ENCODE data around the gene TMEM140. TPM values are rescaled to one million over a fixed set of nuclear protein-coding genes. Genes with fewer than 3 reads are reported as not detected.

Gene TMEM140
- total RNA-seq, 1 donor from 2014 or later, result not detected

- no peaks in the 10 kb centered on the region for H3K27me3 Mint-ChIP-seq (ENCODE audit: low read depth)
- H3K4me1 Mint-ChIP-seq (ENCODE audit: low read depth), result no peaks in the 10 kb centered on the region
- no peak for DNase-seq (ENCODE audit: low spot score)
- TF ChIP-seq CTCF (IDR thresholded peaks at IDR 0.05), result no peak
- H3K27ac Mint-ChIP-seq (ENCODE audit: unreplicated experiment), result no peak overlapping the region
- peaks cover 45% of the 10 kb centered on the region for H3K36me3 Mint-ChIP-seq (ENCODE audit: low read depth)
- H3K9me3 Mint-ChIP-seq (ENCODE audit: low read depth), result peaks cover 32% of the 10 kb centered on the region
- no peak overlapping the region for H3K4me3 Mint-ChIP-seq (ENCODE audit: unreplicated experiment)
These were observed 34.2 kb downstream of the TMEM140 start for GRCh38 chr7:135181929-135182678.

GRCh38 chr7:135183478-135183877, 35.6 kb downstream of the TMEM140 start:
- H3K4me3 Mint-ChIP-seq (ENCODE audit: unreplicated experiment), result no peak overlapping the region
- H3K27me3 Mint-ChIP-seq (ENCODE audit: low read depth), result no peaks in the 10 kb centered on the region
- DNase-seq (ENCODE audit: low spot score), result no peak
- no peaks in the 10 kb centered on the region for H3K4me1 Mint-ChIP-seq (ENCODE audit: low read depth)
- H3K27ac Mint-ChIP-seq (ENCODE audit: unreplicated experiment), result no peak overlapping the region
- peaks cover 52% of the 10 kb centered on the region for H3K36me3 Mint-ChIP-seq (ENCODE audit: low read depth)
- H3K9me3 Mint-ChIP-seq (ENCODE audit: low read depth), result peaks cover 32% of the 10 kb centered on the region
- no peak for TF ChIP-seq CTCF (IDR thresholded peaks at IDR 0.05)

GRCh38 chr7:135184254-135184841, 36.5 kb downstream of the TMEM140 start:
- Mint-ChIP-seq H3K4me3 (ENCODE audit: unreplicated experiment) (no peak overlapping the region), H3K4me1 (ENCODE audit: low read depth) (no peaks in the 10 kb centered on the region), H3K9me3 (ENCODE audit: low read depth) (peaks cover 32% of the 10 kb centered on the region), H3K27me3 (ENCODE audit: low read depth) (no peaks in the 10 kb centered on the region), H3K27ac (ENCODE audit: unreplicated experiment) (no peak overlapping the region), H3K36me3 (ENCODE audit: low read depth) (peaks cover 57% of the 10 kb centered on the region)
- no peak for DNase-seq (ENCODE audit: low spot score)
- no peak for TF ChIP-seq CTCF (IDR thresholded peaks at IDR 0.05)

- no peak for DNase-seq (ENCODE audit: low spot score)
- Mint-ChIP-seq H3K27ac (ENCODE audit: unreplicated experiment) (no peak overlapping the region), H3K4me3 (ENCODE audit: unreplicated experiment) (no peak overlapping the region), H3K4me1 (ENCODE audit: low read depth) (no peaks in the 10 kb centered on the region), H3K27me3 (ENCODE audit: low read depth) (no peaks in the 10 kb centered on the region), H3K36me3 (ENCODE audit: low read depth) (peaks cover 59% of the 10 kb centered on the region), H3K9me3 (ENCODE audit: low read depth) (peaks cover 25% of the 10 kb centered on the region)
- no peak for TF ChIP-seq CTCF (IDR thresholded peaks at IDR 0.05)
These were observed 37.8 kb downstream of the TMEM140 start for GRCh38 chr7:135185471-135186260.

GRCh38 chr7:135186261-135186540, 38.3 kb downstream of the TMEM140 start:
- H3K4me3 Mint-ChIP-seq (ENCODE audit: unreplicated experiment), result no peak overlapping the region
- peaks cover 21% of the 10 kb centered on the region for H3K9me3 Mint-ChIP-seq (ENCODE audit: low read depth)
- H3K27ac Mint-ChIP-seq (ENCODE audit: unreplicated experiment), result no peak overlapping the region
- no peak for TF ChIP-seq CTCF (IDR thresholded peaks at IDR 0.05)
- H3K27me3 Mint-ChIP-seq (ENCODE audit: low read depth), result no peaks in the 10 kb centered on the region
- peaks cover 60% of the 10 kb centered on the region for H3K36me3 Mint-ChIP-seq (ENCODE audit: low read depth)
- no peaks in the 10 kb centered on the region for H3K4me1 Mint-ChIP-seq (ENCODE audit: low read depth)
- no peak for DNase-seq (ENCODE audit: low spot score)

All from chondrocyte (in vitro differentiated cells).